GM18508 (cell line): ENCODE measurements around the gene ETFA.
"Not testable (repeated sequence)": the region's sequence is repeated elsewhere in the genome, so short reads cannot be mapped to it uniquely, and the experiment has no call there.

ENCODE experiments used
- ATAC-seq: cut with Tn5 transposase; IDR thresholded peaks from one replicate; pipeline ENCODE4 v1.9.1; 2021; ENCODE audit warnings: moderate number of reproducible peaks; ENCODE audit not compliant: insufficient read depth, unreplicated experiment

The ETFA gene

GRCh38 chr15:76327191-76328105 is 16.2 kb upstream of the ETFA start:
- ATAC-seq, result no peak

- ATAC-seq, result no peak
These were observed 14.4 kb upstream of the ETFA start for GRCh38 chr15:76325704-76326103.

- no peak for ATAC-seq
These were observed 12.8 kb upstream of the ETFA start for GRCh38 chr15:76324066-76324465.

GRCh38 chr15:76321602-76322001 is 10.3 kb upstream of the ETFA start:
- no peak for ATAC-seq

GRCh38 chr15:76321171-76321570 is 9.9 kb upstream of the ETFA start:
- ATAC-seq, result no peak

GRCh38 chr15:76320012-76320411 is 8.7 kb upstream of the ETFA start:
- ATAC-seq, result no peak

- no peak for ATAC-seq
These were observed 2.5 kb upstream of the ETFA start for GRCh38 chr15:76313731-76314130.

- ATAC-seq, result not testable (repeated sequence)
These were observed 1.9 kb upstream of the ETFA start for GRCh38 chr15:76313175-76313567.

GRCh38 chr15:76312540-76313174 is 1.4 kb upstream of the ETFA start:
- ATAC-seq, result no peak

GRCh38 chr15:76310475-76311099 is 682 bp downstream of the ETFA start:
- ATAC-seq, result no peak

GRCh38 chr15:76309601-76310330 is 1.5 kb downstream of the ETFA start:
- no peak for ATAC-seq

GRCh38 chr15:76303909-76304308 is 7.4 kb downstream of the ETFA start:
- ATAC-seq, result no peak

- no peak for ATAC-seq
These were observed 11.5 kb downstream of the ETFA start for GRCh38 chr15:76299786-76300185.

- ATAC-seq, result no peak
These were observed 12.3 kb downstream of the ETFA start for GRCh38 chr15:76298986-76299385.

GRCh38 chr15:76297951-76298350 is 13.3 kb downstream of the ETFA start:
- not testable (repeated sequence) for ATAC-seq

- ATAC-seq, result no peak
These were observed 14.4 kb downstream of the ETFA start for GRCh38 chr15:76296849-76297248.

GRCh38 chr15:76294463-76294862 is 16.8 kb downstream of the ETFA start:
- ATAC-seq, result not testable (repeated sequence)

- no peak for ATAC-seq
These were observed 17.9 kb downstream of the ETFA start for GRCh38 chr15:76293361-76293760.

GRCh38 chr15:76289582-76289981 is 21.7 kb downstream of the ETFA start:
- ATAC-seq, result no peak

GRCh38 chr15:76286271-76286879 is 24.9 kb downstream of the ETFA start:
- no peak for ATAC-seq
